GM18858 (cell line): ENCODE data around the gene PRKCE.

Experiments
- ATAC-seq: cut with Tn5 transposase; IDR thresholded peaks from one replicate; pipeline ENCODE4 v1.9.1; 2021; ENCODE audit not compliant: unreplicated experiment

PRKCE gene

GRCh38 chr2:46087492-46087891 is 436.0 kb downstream of the PRKCE start:
- no peak for ATAC-seq

DNA sequence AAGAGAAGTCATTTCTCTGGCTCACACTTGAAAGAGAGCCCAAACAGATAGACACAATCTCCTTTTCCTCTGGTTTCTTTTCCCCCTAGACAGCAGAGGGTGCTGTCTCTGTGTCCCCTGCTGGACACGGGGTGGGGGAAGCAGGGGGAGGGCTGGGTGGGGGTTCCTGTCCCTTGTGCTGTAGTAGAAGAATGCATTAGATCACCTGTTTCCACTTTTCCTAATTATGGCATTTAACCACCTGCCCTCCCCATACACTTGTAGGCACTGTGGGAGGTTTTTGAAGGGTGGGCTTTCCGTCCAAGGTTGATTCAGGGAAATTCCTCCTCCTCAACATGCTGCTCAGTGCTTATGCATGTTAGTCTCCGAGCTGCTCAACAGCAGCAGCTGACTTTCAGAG is 439.5 kb downstream of the PRKCE start:
- no peak for ATAC-seq

- ATAC-seq: no peak
Observed at GRCh38 chr2:46091961-46092667, 440.6 kb downstream of the PRKCE start.

- no peak for ATAC-seq
Observed at GRCh38 chr2:46094689-46095088, 443.2 kb downstream of the PRKCE start.

- ATAC-seq: no peak
Observed at GRCh38 chr2:46095830-46096229, 444.4 kb downstream of the PRKCE start.

GRCh38 chr2:46096260-46096659 is 444.8 kb downstream of the PRKCE start:
- no peak for ATAC-seq

GRCh38 chr2:46097714-46098480 is 446.4 kb downstream of the PRKCE start:
- no peak for ATAC-seq

- ATAC-seq: no peak
Observed at GRCh38 chr2:46098621-46099062, 447.2 kb downstream of the PRKCE start.

- ATAC-seq: no peak
Observed at GRCh38 chr2:46101557-46102220, 450.2 kb downstream of the PRKCE start.

DNA sequence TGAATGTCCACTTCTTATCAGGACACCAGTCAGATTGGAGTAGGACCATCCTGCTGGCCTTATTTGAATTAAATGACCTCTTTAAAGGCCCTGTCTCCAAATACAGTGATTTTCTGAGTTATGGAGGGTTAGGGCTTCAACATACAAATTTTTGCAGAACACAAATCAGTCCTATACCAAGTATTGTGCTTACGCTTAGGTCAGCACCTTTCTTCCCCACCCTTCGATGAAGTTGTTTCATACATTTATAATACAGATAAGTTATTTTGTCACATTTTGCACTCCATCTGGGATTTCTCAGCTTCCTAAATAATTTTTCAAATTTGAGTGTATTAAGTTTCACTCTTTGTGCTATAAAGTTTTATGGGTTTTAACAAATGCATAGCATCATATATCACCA is 455.2 kb downstream of the PRKCE start:
- no peak for ATAC-seq

DNA sequence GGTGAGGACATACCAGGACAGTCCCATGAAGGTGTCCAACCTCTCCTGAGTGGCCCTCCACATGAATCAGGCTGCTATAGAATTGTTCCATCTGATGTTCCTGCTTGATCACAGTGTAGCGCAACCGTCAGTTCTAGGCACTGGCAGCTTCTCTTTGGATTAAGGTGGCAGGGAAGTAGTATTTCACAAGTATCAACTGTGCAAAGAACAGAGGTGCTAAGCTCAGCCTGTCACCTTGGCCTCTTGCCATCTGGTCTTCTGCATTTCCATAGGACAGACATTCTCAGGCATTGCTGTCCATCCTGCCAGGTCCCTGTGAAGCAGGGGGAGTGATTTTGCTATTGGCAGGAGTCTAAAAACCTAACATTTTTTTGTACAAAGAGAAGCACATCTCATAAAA is 463.5 kb downstream of the PRKCE start:
- ATAC-seq: no peak

- no peak for ATAC-seq
Observed at GRCh38 chr2:46116150-46116549, 464.7 kb downstream of the PRKCE start.

- no peak for ATAC-seq
Observed at GRCh38 chr2:46116553-46116991, 465.1 kb downstream of the PRKCE start.

- no peak for ATAC-seq
Observed at GRCh38 chr2:46117379-46117778, 465.9 kb downstream of the PRKCE start.

- ATAC-seq: no peak
Observed at GRCh38 chr2:46117994-46118393, 466.5 kb downstream of the PRKCE start.

GRCh38 chr2:46118656-46119371 is 467.3 kb downstream of the PRKCE start:
- ATAC-seq: no peak

DNA sequence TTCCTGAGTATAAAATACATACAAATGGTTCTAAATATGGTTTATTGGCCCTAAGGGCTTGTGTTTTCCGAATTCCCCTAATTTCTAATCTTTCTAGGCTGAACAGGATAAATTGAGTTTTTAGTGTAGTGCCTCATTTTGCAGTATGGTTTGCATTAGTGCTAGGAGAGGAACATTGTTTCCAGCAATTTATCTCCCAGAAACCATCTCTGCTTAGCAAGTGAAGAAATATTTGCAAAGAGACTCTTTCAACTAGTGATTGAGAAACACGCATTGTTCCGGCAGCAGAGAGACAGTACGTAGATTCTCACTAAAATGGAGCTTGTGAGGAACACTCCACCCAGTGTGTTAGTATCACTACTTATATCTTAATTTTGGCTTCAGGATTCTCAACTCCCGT is 468.0 kb downstream of the PRKCE start:
- ATAC-seq: no peak

DNA sequence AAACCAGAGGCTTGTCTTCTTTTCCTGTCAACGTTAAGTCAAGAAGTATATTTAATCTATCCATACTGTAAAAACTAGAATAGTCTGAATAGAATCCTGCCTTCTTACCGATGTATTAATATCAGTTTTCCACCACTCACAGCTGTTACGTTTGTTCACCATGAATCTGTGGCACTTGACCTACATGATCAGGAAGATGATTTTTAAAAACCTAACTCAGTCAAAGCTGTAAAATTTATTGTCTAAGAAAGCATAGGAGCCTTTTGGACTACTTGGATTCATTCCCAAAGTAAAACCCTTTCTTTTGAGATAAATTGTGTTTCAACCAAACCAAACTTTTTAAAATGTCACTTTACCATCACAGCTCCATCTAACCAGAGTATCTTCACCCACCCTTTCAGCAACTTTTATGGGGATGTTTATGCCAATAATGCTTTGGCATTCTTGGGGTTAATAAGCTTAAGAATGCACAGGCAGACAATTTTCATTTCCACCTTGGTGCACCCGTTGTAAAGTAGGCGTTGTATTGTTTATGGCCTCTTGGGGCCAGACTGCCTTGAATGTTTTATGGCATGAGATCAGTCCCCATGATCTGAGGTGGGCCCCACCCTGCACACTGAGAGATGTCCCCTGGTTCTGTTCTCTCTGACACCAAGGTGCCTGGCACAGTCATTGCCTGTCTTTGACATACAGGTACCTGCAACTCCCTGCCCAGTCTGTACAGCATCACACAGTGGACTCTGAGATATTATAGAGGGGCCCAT is 469.5 kb downstream of the PRKCE start:
- ATAC-seq: no peak

DNA sequence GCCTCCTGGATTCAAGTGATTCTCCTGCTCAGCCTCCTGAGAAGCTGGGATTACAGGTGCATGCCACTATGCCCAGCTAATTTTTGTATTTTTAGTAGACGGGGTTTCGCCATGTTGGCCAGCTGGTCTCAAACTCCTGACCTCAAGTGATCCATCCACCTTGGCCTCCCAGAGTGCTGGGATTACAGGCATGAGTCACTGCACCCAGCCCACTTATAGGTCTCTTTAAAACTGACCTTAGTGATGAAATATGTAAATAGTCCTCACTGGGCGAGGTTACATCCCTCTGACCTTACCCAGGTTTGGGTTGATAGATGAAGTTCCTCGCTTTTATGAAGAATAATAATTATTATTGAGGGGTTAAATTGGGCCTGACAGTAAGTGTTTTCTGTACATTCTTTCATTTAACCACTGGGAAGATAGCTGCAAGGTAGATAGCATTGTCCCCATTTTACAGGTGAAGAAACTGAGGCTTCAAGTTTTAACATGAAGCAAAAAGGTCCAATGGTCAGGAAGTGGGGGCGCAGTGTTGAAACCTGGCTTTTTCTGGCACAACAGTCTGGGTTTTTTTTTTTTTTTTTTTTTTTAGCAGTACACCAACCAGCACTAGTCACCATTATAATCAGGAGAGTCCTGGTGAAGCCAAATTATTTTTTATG is 471.0 kb downstream of the PRKCE start:
- no peak for ATAC-seq

- no peak for ATAC-seq
Observed at GRCh38 chr2:46123013-46123412, 471.5 kb downstream of the PRKCE start.
